Occipital lobe (tissue), 2 donors: ENCODE data around the gene PGF. TPM values are rescaled to one million over a fixed set of nuclear protein-coding genes. Genes with fewer than 3 reads are reported as not detected.

Experiments used
- DNase-seq: peaks from one replicate; lab custom pipeline; 2025; lab: John Stamatoyannopoulos, UW
- total RNA-seq: library from RNA; depleted of rRNA; stranded (reverse); fragments of >200 nt; gene quantifications from one replicate; pipeline ENCODE4 v1.2.3, GENCODE V29; 2014

Gene PGF
- total RNA-seq, 1 donor from 2014 or later = 2.0 TPM

- no peak for DNase-seq
Measured at GRCh38 chr14:74978416-74978947, 23.1 kb upstream of the PGF start.

GRCh38 chr14:74977901-74978385, 22.5 kb upstream of the PGF start:
- DNase-seq = no peak

DNA sequence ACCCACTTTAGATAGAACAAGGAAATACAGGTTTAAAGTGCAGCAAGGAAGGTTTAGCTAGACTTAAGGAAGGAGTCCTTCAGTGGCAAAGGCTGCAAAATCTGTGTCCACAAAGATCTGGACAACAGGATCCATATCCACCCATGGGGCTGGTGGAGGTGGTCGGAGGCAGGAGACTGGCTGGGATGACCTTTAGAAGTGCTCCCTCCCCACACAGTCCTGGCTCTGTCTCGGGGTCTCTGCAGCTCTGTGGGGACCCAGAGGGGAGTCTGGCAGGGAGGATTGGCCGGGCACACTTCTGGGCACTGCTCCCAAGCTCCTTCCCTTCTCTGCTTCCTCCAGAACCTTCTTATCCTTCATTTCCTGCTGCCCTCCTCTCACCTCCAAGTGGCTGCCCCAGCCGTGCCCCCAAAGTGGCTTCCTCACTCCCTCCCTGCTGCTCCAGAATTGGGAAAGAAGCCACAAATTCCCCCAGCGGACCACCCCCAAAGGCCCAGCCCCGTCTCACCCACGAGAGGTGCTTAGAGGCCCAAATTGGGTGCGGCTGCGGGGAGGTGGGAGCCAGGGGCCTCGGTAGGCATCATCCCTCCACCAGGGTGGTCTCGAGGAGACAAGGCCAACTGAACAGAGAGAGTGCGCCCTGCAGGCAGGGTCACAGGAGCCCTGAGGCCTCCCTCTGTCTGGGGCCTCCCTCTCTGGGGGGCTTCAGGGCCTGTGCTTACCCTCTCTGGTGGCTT, 21.9 kb upstream of the PGF start:
- no peak for DNase-seq

DNA sequence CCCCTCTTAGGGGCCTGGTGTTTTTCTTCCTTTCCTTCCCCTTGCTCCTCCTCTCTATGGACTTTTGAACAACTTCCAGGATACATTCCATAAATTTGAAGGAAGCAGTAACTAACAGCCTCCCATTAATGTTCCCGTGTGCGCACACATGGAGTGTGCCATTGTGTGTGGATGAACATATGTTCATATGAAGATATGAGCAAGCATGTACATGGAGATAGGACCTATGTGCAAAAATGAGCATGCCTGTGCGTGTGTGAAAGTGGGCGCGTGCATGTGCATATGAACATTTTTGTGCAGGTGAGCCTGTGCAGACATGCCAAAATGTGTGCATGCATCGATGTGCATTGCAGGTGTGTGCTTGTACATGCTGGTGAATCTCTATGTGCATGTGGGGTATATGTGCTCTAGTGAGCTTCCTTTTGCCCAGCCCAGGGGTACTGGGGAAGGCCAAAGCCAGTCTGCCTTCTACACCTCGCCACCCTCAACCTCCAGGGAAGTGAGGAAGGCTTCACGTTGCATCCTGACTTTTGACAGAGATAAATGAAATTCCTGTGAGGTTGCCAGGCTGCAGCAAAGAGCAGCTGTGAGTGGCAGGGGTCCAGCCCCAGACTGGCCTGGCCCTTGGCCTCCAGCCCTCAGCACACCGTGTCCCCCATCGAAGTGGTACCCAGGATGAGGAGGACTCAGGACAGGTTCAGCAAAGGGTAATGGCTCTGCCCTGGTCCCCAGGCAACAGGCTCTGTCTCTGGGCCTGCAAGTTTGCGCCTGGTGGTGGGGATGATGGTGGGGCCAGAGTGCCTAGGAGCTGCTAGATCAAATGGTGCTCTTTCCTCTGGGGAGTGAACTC, 21.1 kb upstream of the PGF start:
- DNase-seq = no peak

GRCh38 chr14:74975059-74975810, 19.8 kb upstream of the PGF start:
- no peak for DNase-seq

- DNase-seq = no peak
Measured at GRCh38 chr14:74974364-74975058, 19.1 kb upstream of the PGF start.

DNA sequence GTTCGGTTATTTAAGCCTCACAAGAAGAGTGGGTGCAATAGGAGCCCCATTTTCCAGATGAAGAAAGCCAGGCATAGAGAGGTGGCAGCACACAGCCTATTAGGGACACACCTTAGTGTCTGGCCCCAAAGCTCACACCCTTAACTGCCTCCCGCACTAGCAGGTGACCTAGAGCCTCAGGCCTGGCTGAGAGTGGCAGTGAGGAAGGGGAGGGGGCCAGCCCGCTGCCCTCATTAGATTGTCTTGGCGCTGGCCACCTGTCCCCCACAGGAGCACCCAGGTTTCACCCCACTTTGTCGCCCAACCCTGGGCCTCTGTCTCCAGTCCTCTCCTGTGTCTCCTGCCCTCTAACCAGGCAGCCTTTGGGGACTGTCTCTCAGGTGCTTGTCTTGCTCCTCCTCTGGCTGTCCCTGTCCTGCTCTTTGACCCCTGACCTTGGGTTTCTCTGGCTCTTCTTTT, 18.5 kb upstream of the PGF start:
- DNase-seq = no peak

- no peak for DNase-seq
Measured at GRCh38 chr14:74973003-74973653, 17.7 kb upstream of the PGF start.

GRCh38 chr14:74968811-74969210, 13.4 kb upstream of the PGF start:
- DNase-seq = no peak

DNA sequence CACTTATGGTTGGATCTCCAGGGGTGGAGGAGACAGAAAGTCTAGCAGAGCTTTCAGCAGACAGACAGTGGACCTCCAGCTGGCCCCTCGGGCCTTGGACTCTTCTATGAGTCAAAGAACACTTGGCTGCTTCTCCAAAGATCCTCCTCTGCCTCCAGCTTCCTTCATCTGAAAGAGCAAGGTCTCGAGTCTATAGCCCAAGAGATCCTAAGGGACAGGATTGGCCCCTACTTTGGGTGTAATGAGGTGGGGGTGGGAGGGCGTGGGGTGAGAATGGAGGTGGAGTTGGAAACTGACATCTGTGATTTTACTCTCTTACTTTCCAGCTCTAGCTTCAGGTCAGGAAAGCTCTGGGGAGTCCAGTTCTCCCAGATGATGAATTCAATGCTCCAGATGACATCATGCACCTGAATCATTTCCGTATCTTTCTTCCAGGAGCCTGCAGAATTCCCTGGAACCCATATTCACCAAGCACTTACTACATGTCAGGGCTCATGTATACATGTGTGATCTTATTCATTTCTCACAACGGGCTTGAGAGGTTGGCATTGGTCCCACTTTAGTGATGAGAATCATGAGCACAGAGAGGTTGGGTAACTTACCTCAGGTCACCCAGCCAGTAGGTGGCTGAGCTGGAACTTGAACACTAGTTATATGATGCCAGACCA, 10.2 kb upstream of the PGF start:
- DNase-seq = no peak

DNA sequence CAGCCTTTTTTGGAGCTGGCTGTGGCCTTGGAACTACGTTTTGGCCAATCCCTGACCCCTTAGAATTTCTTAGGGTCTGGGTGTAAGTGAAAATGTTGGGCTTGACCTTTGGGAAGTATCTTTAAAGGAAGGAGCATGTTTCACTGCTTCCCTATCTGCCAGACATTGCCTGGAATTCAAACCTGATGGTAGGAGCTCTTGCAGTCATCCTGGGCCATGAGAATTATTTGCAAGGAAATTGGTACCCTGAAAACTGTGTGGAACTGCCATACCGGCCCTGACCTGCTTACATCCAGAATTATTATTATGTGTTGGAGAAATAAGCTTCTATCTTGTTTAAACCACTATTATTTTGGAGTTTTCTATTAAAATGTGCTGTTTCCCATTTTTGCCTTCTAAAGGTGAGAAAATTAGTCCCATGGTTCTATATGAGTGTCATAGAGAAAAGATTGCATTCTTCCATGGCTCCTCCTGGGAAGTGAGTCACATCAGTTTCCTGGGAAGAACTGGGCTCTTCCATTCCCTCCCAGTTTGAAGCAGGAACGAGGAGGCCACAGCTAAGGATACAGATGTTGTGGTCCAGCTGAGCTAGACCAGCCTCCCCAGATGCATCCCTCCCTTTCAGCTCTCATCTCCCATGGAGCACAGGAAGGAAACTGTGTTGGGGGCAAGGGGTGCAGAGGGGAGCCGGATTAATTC, 9.5 kb upstream of the PGF start:
- DNase-seq = no peak

GRCh38 chr14:74963705-74964271, 8.4 kb upstream of the PGF start:
- DNase-seq = no peak

DNA sequence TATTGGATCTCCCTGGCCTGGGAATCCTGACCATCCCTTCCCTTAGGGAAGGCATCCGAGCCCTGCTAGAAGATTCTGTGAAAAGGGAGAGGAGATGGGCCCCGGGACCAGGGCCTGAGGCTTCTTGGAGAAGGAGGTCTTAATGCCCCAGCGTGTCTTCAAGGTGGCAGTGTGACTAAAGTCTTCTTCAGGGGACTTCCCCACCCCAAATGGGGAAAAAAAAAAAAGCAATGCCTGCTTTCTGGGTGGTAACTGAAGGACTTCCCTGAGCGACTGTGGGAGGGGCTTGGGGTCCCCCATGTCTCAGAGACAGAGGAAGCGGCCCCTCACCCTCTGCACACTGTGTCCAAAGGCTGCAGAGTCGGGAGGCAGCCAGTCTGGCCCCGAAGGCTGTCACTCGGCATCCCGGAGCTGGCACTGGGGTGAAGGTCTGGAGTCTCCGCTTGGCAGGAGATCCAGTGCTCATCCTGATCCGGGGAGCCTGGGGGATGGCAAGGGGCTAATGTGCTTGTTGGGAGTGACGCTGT, 7.8 kb upstream of the PGF start:
- DNase-seq = no peak

GRCh38 chr14:74962493-74962892, 7.1 kb upstream of the PGF start:
- DNase-seq = no peak

DNA sequence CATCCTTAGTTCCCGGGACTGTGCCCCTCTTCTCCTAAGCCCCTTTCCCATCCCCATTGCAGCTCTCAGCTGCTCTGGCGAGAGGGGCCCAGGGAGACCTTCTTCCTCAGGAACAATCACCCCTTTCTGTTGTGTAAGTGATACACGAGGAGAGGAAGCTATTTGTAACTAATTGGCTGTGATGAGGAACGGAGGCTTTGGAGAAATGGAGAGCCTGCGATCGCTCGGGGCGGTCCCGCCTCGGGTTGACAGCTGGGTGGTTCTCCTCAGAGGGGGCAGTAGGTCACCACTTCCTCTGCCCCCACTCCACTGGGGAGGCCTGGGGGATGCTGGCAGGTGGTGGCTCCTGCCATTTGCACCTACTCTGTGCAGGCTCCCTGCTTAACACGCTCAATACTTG, 6.6 kb upstream of the PGF start:
- DNase-seq = no peak

GRCh38 chr14:74961238-74961911, 6.0 kb upstream of the PGF start:
- DNase-seq = no peak

GRCh38 chr14:74960736-74961135, 5.3 kb upstream of the PGF start:
- no peak for DNase-seq

- DNase-seq = no peak
Measured at GRCh38 chr14:74959596-74960180, 4.3 kb upstream of the PGF start.
